ENCODE data around the gene OR10J1. TPM values are rescaled to one million over a fixed set of nuclear protein-coding genes. Genes with fewer than 3 reads are reported as not detected.
"Not testable (repeated sequence)": the region's sequence is repeated elsewhere in the genome, so short reads cannot be mapped to it uniquely, and the experiment has no call there.

Gene OR10J1
- total RNA-seq, 6 donors from 2014 or later = not detected

DNA sequence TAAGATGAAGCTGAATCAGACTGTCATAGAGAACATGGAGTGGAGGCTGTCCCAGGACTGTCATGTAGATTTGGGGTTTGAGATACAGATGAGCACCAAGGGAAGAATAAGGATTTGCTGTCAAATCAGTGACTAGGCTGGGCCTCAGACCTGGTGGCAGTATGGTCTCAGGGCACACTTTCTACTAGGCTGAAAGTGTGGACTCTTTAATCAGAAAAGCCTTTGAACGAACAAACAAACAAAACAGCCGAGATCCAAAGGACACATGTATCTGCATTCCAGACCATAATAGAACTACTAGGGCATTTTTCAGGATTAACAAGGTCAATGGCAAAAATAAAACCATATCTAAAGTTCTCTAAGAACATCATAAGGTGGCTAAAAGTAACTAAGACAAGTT lies 2.9 kb downstream of the OR10J1 start:
- no peak overlapping the region for H3K4me3 ChIP-seq
- no peak for DNase-seq
- no peaks in the 10 kb centered on the region for H3K36me3 ChIP-seq
- H3K9me3 ChIP-seq = no peaks in the 10 kb centered on the region
- no peak for ATAC-seq (ENCODE audit: low FRiP score in 2 of 2)
- no peak for TF ChIP-seq EP300 (IDR thresholded peaks at IDR 0.05)
- no peak for TF ChIP-seq POLR2AphosphoS5 (IDR thresholded peaks at IDR 0.05)
- TF ChIP-seq POLR2A (IDR thresholded peaks at IDR 0.05) = no peak
- TF ChIP-seq, protein P1, sequence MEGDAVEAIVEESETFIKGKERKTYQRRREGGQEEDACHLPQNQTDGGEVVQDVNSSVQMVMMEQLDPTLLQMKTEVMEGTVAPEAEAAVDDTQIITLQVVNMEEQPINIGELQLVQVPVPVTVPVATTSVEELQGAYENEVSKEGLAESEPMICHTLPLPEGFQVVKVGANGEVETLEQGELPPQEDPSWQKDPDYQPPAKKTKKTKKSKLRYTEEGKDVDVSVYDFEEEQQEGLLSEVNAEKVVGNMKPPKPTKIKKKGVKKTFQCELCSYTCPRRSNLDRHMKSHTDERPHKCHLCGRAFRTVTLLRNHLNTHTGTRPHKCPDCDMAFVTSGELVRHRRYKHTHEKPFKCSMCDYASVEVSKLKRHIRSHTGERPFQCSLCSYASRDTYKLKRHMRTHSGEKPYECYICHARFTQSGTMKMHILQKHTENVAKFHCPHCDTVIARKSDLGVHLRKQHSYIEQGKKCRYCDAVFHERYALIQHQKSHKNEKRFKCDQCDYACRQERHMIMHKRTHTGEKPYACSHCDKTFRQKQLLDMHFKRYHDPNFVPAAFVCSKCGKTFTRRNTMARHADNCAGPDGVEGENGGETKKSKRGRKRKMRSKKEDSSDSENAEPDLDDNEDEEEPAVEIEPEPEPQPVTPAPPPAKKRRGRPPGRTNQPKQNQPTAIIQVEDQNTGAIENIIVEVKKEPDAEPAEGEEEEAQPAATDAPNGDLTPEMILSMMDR (IDR thresholded peaks at IDR 0.05) = no peak
- H3K27ac ChIP-seq = no peak overlapping the region
- H3K27me3 ChIP-seq = no peaks in the 10 kb centered on the region
- 39 to 77% methylated on average over 2 of the region's 2 CpGs for WGBS, 2 donors
- no peaks in the 10 kb centered on the region for H3K4me1 ChIP-seq

DNA sequence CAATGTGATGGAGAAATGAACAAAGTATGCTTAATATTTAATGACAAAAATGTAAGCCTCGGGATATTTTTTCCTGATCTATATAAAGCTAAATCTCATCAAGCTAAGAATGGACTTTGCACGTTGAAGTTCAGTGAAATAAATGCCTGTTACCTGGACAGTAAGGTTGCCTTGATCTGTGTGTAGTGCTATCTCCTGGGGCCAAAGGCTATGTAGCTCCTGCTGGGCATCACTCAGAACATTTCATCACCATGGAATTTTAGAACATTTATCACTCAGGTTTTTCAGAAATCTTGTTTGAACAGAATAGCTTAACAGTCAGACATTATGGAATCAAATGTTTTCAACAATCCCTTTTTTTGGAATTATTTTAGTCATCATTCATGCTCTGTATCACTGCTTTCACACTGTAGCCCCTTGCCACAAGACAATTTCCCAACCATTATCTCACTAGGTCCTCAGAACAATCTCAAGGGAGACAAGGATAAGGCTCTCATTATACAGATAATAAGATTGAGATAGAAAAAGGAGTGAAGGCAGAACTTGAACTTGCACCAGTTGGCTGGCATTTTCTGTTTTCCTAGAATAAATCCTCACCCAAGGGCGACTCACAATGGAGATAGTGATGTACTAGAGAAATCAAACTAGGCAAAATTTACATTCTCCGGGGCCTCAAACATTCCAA lies 3.7 kb downstream of the OR10J1 start:
- 54 to 84% methylated on average over 4 of the region's 4 CpGs for WGBS, 2 donors
- no peaks in the 10 kb centered on the region for H3K4me1 ChIP-seq
- no peak for TF ChIP-seq EP300 (IDR thresholded peaks at IDR 0.05)
- TF ChIP-seq POLR2A (IDR thresholded peaks at IDR 0.05) = no peak
- TF ChIP-seq, protein P1 (IDR thresholded peaks at IDR 0.05) = no peak
- no peak for TF ChIP-seq POLR2AphosphoS5 (IDR thresholded peaks at IDR 0.05)
- H3K27ac ChIP-seq = no peak overlapping the region
- H3K4me3 ChIP-seq = no peak overlapping the region
- no peaks in the 10 kb centered on the region for H3K27me3 ChIP-seq
- H3K9me3 ChIP-seq = no peaks in the 10 kb centered on the region
- no peak for DNase-seq
- H3K36me3 ChIP-seq = no peaks in the 10 kb centered on the region
- ATAC-seq (ENCODE audit: low FRiP score in 2 of 2) = no peak

DNA sequence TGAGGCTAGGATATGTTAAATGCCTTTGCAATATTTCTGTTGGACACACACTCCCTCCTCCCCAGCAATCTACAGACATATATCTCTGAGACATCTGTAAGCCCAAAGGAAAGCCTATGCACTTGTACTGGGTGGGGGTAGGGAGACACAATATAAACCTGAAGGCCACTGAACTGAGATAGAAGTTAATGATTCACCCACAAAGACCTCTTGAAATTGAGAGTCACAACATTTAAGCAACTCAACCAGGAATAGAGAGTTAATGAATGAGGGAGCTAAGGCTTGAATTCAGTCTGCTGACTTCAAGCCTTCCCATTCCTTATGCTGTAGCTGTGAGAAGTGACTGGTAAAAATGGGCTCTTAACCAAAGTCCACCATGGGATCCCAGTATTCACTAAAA lies 5.0 kb downstream of the OR10J1 start:
- Histone ChIP-seq H3K4me3 (no peak overlapping the region), H3K36me3 (no peaks in the 10 kb centered on the region), H3K4me1 (no peaks in the 10 kb centered on the region), H3K9me3 (no peaks in the 10 kb centered on the region), H3K27me3 (no peaks in the 10 kb centered on the region), H3K27ac (no peak overlapping the region)
- DNase-seq (no peak), ATAC-seq (ENCODE audit: low FRiP score in 2 of 2) (no peak)
- TF ChIP-seq, protein P1 (IDR thresholded peaks at IDR 0.05) = no peak
- no peak for TF ChIP-seq EP300 (IDR thresholded peaks at IDR 0.05)
- no peak for TF ChIP-seq POLR2AphosphoS5 (IDR thresholded peaks at IDR 0.05)
- no peak for TF ChIP-seq POLR2A (IDR thresholded peaks at IDR 0.05)

DNA sequence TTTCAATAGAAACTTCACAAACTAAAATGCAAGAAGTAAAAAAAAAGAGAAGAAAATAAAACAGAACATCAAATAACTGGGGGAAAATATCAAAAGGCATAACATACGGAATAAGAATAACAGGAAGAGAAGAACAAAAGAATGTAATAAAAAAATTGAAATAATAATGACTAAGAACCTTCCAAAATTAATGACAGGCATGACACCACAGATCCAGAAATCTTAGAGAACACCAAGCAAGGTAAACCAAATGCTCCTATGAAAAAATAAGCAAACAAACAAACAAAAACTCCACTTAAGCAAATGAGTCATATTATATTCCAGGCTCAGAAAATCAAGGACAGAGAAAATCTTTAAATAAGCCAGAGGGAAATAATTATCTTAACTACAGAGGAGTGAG lies 8.7 kb downstream of the OR10J1 start:
- Histone ChIP-seq H3K36me3 (no peaks in the 10 kb centered on the region), H3K27me3 (no peaks in the 10 kb centered on the region), H3K4me3 (no peak overlapping the region), H3K27ac (no peak overlapping the region), H3K9me3 (peaks cover 0 to 4% (median 0%) of the 10 kb centered on the region in 4 donors), H3K4me1 (no peaks in the 10 kb centered on the region)
- no peak for ATAC-seq (ENCODE audit: low FRiP score in 2 of 2)
- DNase-seq = no peak
- WGBS, 2 donors = 63 to 64% methylated on average over 1 of the region's 1 CpG
- TF ChIP-seq POLR2A (IDR thresholded peaks at IDR 0.05) = no peak
- no peak for TF ChIP-seq POLR2AphosphoS5 (IDR thresholded peaks at IDR 0.05)
- TF ChIP-seq, protein P1 (IDR thresholded peaks at IDR 0.05) = no peak
- TF ChIP-seq EP300 (IDR thresholded peaks at IDR 0.05) = no peak

DNA sequence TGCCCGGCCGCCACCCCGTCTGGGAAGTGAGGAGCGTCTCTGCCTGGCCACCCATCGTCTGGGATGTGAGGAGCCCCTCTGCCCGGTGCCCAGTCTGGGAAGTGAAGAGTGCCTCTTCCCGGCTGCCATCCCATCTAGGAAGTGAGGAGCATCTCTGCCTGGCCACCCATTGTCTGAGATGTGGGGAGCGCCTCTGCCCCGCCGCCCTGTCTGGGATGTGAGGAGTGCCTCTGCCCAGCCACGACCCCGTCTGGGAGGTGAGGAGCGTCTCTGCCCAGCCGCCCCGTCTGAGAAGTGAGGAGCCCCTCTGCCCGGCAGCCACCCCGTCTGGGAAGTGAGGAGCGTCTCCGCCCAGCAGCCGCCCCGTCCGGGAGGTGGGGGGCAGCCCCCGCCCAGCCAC lies 10.1 kb downstream of the OR10J1 start:
- DNase-seq = peak in 1 of 2 donors; percentile 38
- H3K27ac ChIP-seq; H3K4me3 ChIP-seq; H3K27me3 ChIP-seq; H3K36me3 ChIP-seq; H3K4me1 ChIP-seq; H3K9me3 ChIP-seq; ATAC-seq (ENCODE audit: low FRiP score in 2 of 2): not testable (repeated sequence)
- WGBS, 2 donors = 93 to 100% methylated on average over 1 to 3 of the region's 23 CpGs
